SK-N-SH treated with all-trans-retinoic acid at 6 μM for 48 hours (cell line): Measurements from ENCODE around the gene APLP1.

Source experiments
- OSR1 ChIP-seq: fragments of 250-450 bp; sonication (Bioruptor Pico); IDR thresholded peaks from 2 replicates; pipeline ENCODE4 v1.8.0; 2022; ENCODE audit warnings: moderate library complexity, mild to moderate bottlenecking, inconsistent platforms
- RARB ChIP-seq: fragments of 250-450 bp; sonication (Bioruptor Pico); IDR thresholded peaks from 2 replicates; pipeline ENCODE4 v1.8.0; 2021; ENCODE audit warnings: mild to moderate bottlenecking, moderate library complexity
- TSHZ2 ChIP-seq: fragments of 250-450 bp; sonication (Bioruptor Pico); IDR thresholded peaks from 2 replicates; pipeline ENCODE4 v1.5.0; 2020; ENCODE audit warnings: mild to moderate bottlenecking, moderate library complexity
- ZNF8 ChIP-seq: fragments of 450-650 bp; formaldehyde crosslinking; IDR thresholded peaks from 2 replicates; pipeline ENCODE4 v1.5.0; 2020; ENCODE audit warnings: mild to moderate bottlenecking, moderate library complexity
- TF ChIP-seq, protein P1 (sequence below): fragments of 250-450 bp; sonication (Bioruptor Pico); IDR thresholded peaks from 2 replicates; pipeline ENCODE4 v1.8.0; 2020; ENCODE audit warnings: mild to moderate bottlenecking, moderate library complexity, borderline replicate concordance

DNA sequence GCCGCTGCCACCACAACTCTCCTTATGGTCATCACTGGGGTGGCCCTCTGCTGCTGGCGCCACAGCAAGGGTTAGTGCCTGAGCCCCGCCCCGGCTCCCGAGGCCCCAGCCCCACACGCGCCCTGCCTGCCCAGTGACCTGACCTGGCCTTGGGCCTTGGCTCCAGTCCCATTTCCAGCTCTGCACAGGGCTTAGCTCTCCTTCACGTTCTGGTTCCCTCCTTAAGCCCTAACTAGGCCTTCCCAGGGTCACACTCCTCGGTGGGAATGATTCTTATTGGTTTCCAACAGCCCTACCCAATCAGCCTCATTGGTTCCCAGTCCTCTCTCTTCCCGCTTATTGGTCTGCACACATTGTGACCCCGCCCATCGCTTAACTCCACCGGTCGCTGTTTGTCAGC lies 5.8 kb upstream of the APLP1 start:
- TF ChIP-seq, protein P1, sequence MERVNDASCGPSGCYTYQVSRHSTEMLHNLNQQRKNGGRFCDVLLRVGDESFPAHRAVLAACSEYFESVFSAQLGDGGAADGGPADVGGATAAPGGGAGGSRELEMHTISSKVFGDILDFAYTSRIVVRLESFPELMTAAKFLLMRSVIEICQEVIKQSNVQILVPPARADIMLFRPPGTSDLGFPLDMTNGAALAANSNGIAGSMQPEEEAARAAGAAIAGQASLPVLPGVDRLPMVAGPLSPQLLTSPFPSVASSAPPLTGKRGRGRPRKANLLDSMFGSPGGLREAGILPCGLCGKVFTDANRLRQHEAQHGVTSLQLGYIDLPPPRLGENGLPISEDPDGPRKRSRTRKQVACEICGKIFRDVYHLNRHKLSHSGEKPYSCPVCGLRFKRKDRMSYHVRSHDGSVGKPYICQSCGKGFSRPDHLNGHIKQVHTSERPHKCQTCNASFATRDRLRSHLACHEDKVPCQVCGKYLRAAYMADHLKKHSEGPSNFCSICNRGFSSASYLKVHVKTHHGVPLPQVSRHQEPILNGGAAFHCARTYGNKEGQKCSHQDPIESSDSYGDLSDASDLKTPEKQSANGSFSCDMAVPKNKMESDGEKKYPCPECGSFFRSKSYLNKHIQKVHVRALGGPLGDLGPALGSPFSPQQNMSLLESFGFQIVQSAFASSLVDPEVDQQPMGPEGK = no peak
- TF ChIP-seq RARB = no peak
- TF ChIP-seq TSHZ2 (CRISPR knock-in tag) = no peak
- TF ChIP-seq ZNF8 (CRISPR knock-in tag) = no peak
- no peak for TF ChIP-seq OSR1 (CRISPR knock-in tag)
